CD1c-positive myeloid dendritic cell (primary cell): Measurements from ENCODE around the gene AGTRAP.

ENCODE experiments used
- DNase-seq: peaks from one replicate; pipeline ENCODE4 v3.0.0-alpha.2; 2016; ENCODE audit errors: extremely low spot score

AGTRAP gene

GRCh38 chr1:11706292-11706691, 29.6 kb upstream of the AGTRAP start:
- no peak for DNase-seq

GRCh38 chr1:11707621-11708276, 28.2 kb upstream of the AGTRAP start:
- DNase-seq: no peak

DNA sequence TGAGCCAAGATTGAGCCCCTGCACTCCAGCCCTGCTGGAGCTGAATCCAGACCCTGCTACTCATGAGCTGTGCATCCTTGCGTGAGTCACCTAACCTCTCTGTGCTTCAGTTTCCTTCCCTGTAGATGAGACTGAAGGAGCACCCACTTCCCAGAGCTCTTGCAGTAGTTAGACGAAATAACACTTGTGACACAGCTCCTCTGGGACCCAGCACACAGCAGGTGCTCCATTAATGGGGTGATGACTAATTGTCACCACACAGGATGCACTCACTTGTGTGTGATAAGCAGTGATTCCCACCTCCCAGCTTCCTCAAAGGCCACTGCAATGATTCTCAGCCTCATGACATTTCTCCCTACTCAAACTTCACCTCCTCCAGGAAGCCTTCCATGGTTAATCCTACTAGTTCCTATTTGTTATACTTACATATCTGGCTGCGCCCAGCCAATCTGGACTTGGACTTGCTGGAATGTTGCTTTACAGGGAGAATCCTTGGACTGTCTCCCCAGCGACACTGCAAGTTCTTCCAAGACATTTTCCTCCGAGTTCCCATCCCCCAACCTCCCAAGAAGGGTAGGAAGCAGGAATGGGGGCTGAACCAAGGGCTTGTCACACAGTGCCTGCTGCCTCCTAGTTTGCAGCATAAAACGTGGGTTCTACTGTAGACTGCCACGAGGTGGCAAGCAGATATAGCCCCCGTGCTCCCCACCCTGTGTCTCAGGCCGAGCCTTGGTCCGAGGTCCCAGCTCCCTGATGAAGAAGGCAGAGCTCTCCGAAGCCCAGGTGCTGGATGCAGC, 27.2 kb upstream of the AGTRAP start:
- peak; percentile 52 for DNase-seq

- no peak for DNase-seq
These were observed 24.4 kb upstream of the AGTRAP start for GRCh38 chr1:11711490-11711889.

GRCh38 chr1:11712285-11712684, 23.7 kb upstream of the AGTRAP start:
- DNase-seq: no peak

GRCh38 chr1:11713095-11713494, 22.8 kb upstream of the AGTRAP start:
- DNase-seq: no peak

DNA sequence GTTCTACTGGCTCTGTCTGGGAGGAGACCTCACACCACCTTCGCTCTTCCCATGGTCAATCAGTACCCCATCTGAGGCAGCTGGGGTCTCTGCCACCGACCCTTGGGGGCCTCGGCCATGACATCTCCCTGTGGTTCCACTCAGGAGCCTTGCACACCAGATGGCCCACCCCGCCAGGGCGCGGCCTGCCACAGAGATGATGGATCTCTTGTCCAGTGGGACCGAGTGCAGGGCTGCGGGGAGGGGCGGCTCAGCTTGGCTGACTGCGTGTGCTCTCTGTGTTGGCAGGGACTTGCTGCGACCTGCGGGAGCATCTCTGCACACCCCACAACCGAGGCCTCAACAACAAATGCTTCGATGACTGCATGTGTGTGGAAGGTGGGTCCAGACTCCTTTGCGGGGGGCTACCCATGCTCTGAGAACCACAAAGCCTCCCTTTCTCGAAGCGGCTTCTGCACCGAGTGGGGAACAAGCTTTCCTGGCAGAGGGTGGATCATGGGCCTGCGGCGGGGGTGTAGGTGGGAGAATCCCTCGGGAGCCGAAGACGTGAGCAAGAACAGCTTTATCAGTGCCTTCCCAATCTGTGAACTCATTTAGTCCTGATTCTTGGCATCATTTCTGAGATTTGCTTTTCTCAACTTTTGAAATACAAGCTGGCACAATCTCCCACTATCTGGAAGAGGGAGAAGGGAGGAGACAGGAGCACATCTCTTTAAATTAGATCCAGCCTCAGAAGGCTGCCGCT, 20.9 kb upstream of the AGTRAP start:
- DNase-seq: no peak

GRCh38 chr1:11719313-11720032, 16.5 kb upstream of the AGTRAP start:
- peak; percentile 87 for DNase-seq

- DNase-seq: no peak
These were observed 15.9 kb upstream of the AGTRAP start for GRCh38 chr1:11720033-11720376.

GRCh38 chr1:11720525-11720924, 15.4 kb upstream of the AGTRAP start:
- DNase-seq: no peak

- no peak for DNase-seq
These were observed 14.6 kb upstream of the AGTRAP start for GRCh38 chr1:11721311-11721710.

- DNase-seq: no peak
These were observed 13.4 kb upstream of the AGTRAP start for GRCh38 chr1:11722538-11722937.

- peak; percentile 35 for DNase-seq
These were observed 10.3 kb upstream of the AGTRAP start for GRCh38 chr1:11725616-11726015.

- no peak for DNase-seq
These were observed 8.8 kb upstream of the AGTRAP start for GRCh38 chr1:11727119-11727518.

DNA sequence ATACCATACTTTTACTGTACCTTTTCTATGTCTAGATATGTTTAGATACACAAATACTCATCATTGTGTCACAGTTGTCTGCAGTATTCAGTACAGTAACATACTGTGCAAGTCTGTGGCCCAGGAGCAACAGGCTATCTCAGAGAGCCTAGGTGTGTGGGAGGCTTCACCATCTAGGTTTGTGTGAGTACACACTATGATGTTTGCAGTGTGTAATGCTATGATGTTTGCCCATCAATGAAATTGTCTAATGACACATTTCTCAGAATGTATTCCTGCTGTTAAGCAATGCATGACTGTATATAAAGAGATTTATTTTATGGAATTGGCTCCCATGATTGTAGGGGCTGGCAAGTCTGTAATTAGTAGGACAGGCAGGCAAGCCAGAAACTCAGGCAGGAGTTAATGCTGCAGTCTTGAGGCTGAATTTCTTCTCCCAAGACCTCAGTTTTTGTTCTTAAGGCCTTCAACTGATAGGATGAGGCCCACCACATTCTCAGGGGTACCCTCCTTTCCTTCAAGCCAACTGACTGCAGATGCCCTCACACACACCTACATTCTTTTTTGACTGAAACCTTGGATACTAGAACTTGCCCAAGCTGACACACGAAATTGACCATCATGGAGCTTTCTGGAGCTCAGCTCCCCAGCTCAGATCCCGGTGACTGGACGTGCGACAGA, 7.7 kb upstream of the AGTRAP start:
- DNase-seq: no peak

- no peak for DNase-seq
These were observed 6.8 kb upstream of the AGTRAP start for GRCh38 chr1:11729155-11729497.

DNA sequence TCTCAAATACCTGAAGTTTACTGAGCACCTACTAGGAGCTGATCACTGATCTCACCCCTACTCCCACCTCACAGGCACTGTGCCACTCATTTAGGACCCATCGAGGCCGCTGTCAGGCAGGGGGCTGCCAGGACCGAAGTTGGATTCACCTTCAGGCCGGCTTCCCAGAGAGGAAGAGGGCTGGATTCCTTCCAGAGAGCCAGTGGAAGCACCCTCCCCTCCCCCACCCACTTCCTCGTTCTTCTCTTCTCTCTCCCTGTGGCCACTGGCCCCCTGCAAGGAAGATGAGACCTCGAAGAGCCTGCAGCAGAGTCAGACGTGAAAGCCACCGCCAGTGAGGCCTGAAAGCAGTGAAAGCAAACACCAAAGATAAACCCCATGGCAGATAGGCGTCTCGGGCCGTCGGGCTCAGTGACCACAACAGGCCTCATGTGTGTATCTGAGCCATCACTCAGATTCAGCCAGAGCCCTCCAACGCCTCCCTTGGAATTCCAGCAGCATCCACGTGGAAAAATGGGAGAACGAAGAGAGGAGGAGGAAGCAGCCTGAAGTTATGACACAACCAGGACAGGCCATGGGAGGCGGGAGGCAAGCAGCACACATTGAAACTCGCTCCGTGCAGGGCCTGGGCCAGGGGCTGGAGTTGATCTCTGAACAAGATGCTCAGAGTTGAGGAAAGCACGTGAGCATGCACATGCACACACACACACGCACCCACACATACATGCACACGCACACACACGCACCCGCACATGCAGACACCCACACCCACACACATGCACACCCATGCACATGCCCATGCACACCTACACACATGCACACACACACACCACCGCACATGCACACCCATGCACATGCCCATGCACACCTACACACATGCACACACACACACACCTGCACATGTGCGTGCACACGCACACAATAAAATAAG, 6.2 kb upstream of the AGTRAP start:
- peak; percentile 30 for DNase-seq

- peak; percentile 88 for DNase-seq
These were observed 5.5 kb upstream of the AGTRAP start for GRCh38 chr1:11730429-11730891.

DNA sequence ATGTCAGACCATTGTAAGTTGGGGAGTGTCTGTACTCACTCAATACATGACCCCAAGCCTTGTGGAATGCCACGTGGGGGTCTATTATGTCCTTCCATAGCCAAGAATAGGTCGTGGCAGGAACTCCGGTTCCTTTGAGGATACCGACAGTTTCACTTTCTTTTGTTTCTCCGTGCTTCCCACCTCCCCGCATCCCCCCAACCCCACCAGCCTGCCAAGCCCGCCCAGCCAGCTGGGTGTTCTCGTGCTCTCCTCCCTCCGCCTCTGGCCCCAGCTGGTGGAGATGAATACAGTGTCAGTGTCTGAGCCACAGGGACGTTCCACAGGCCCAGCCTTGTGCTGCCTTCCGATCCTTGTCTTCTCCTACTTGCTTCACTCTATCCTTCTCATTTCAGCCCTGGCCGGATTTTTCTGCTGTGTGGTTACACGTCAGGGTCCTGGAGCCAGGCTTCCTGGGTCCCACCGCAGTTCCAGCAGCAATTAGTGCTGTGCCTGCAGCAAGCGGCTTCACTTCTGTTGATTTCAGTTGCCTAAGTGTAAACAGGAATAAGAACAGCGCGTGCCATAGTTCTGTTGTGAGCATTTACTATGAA, 4.1 kb upstream of the AGTRAP start:
- DNase-seq: peak; percentile 39

DNA sequence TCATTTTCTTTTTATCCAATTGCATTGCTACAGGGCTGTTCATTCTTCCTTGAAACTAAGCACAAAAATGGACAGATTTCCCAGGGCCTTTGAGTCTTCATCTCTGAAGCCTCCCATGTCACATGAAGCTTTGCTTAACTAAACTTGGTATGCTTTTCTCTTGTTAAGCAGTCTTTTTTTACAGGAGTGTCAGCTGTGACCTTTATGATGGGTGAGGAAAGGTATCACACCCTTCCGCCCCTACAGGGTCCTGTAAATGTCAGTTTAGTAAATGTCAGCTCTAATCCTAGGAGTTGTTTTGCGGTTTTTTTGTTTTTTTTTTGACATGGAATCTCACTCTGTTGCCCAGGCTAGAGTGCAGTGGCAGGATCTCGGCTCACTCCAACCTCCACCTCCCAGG, 2.6 kb upstream of the AGTRAP start:
- DNase-seq: no peak
